ENCODE data around the gene KLF7.

DNA sequence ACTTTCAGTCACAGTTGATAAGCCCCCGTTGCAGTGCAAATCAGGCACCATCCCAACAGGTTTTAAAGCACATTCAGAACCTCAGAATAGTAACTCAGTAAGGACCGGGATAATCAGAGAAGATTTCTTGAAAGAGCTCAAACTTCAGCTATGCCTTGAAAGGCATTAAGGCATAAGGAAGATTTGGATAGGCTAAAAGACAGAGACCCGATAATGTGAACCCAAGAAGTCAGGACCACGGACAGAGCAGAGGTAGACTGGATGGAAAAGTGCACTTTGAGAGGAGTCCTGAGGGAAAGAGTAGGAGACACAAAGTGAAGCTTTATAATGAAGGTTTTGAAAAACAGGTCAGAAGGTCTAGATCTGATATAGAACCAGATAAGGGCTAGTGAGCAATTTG, 36.9 kb upstream of the KLF7 start:
- TF ChIP-seq, protein P1, sequence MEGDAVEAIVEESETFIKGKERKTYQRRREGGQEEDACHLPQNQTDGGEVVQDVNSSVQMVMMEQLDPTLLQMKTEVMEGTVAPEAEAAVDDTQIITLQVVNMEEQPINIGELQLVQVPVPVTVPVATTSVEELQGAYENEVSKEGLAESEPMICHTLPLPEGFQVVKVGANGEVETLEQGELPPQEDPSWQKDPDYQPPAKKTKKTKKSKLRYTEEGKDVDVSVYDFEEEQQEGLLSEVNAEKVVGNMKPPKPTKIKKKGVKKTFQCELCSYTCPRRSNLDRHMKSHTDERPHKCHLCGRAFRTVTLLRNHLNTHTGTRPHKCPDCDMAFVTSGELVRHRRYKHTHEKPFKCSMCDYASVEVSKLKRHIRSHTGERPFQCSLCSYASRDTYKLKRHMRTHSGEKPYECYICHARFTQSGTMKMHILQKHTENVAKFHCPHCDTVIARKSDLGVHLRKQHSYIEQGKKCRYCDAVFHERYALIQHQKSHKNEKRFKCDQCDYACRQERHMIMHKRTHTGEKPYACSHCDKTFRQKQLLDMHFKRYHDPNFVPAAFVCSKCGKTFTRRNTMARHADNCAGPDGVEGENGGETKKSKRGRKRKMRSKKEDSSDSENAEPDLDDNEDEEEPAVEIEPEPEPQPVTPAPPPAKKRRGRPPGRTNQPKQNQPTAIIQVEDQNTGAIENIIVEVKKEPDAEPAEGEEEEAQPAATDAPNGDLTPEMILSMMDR (IDR thresholded peaks at IDR 0.05): no peak
- no peak for TF ChIP-seq ZFX (IDR thresholded peaks at IDR 0.05; ENCODE audit: borderline replicate concordance)

All from 22Rv1 (cell line).